Mammary epithelial cell (primary cell): Measurements from ENCODE around the gene EGFL8.

ENCODE experiments used
- EZH2 ChIP-seq: IDR thresholded peaks from 2 replicates; pipeline ENCODE4 v1.6.1; 2012; ENCODE audit warnings: low read length, inconsistent platforms, borderline replicate concordance
- TF ChIP-seq, protein P1 (sequence below), 2 donors: IDR thresholded peaks in 1 of 2; conservative IDR thresholded peaks in 1 of 2; 2 replicates each; pipeline ENCODE4 v1.5.1; 2011 to 2012; ENCODE audit warnings: inconsistent platforms in 2 of 2, low read length in 2 of 2, mild to moderate bottlenecking in 2 of 2, control low read depth in 1 of 2, low read depth in 1 of 2; ENCODE audit not compliant: insufficient read depth in 1 of 2; ENCODE audit errors: extremely low read depth in 1 of 2

DNA sequence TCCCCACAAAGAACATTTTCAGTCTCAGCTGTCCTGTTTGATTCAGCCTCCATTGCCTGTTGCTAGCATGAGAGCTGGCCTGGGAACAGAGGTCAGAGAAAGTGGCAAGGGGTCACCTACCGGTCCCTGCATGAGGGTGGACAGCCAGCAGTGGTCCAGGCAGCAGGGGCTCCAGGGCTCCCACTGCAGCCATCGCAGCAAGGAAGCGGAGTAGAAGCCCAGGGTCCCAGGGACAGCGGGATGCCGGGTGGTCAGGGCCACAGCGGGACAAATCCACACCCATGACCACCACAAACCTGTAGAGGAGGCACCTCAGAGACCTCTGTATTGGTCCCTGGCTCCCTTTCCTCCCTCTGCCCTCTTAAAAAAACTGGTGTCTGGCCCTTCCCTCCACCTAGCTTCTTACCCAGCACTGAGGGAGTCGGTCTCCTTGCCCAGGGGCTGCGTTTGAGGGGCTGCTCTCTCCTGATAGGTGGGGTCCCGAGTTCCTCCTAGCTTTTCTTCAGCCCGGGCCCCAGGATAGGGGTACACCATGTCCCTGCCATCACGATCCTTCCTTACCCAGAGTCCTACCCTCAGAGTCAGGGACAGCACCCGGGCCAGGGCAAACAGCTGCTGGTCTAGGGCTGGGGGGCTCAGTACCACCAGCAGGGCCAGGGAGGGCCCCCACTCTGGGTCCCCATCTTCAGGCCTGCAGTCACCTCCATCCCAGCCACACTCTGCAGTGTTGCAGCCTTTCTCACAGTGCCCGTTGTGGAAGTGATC, 36.5 kb downstream of the EGFL8 start:
- TF ChIP-seq, protein P1, sequence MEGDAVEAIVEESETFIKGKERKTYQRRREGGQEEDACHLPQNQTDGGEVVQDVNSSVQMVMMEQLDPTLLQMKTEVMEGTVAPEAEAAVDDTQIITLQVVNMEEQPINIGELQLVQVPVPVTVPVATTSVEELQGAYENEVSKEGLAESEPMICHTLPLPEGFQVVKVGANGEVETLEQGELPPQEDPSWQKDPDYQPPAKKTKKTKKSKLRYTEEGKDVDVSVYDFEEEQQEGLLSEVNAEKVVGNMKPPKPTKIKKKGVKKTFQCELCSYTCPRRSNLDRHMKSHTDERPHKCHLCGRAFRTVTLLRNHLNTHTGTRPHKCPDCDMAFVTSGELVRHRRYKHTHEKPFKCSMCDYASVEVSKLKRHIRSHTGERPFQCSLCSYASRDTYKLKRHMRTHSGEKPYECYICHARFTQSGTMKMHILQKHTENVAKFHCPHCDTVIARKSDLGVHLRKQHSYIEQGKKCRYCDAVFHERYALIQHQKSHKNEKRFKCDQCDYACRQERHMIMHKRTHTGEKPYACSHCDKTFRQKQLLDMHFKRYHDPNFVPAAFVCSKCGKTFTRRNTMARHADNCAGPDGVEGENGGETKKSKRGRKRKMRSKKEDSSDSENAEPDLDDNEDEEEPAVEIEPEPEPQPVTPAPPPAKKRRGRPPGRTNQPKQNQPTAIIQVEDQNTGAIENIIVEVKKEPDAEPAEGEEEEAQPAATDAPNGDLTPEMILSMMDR (conservative IDR thresholded peaks at IDR 0.05 in 1 of 2, IDR thresholded peaks at IDR 0.05 in 1 of 2; ENCODE audit: extremely low read depth in 1 of 2, insufficient read depth in 1 of 2, low read depth in 1 of 2, low read length in 2 of 2) = no peak
- TF ChIP-seq EZH2 = no peak
